GM12864 (cell line): Measurements from ENCODE around the gene CCDC141.
"Not testable (repeated sequence)": the region's sequence is repeated elsewhere in the genome, so short reads cannot be mapped to it uniquely, and the experiment has no call there.

ENCODE experiments used
- DNase-seq: peaks from one replicate; pipeline ENCODE4 v3.0.0-alpha.2; 2011; ENCODE audit warnings: low read depth
- H3K4me3 ChIP-seq: 2 replicates; pipeline ENCODE4 v1.5.1; 2011; ENCODE audit warnings: mild to moderate bottlenecking, low read depth, low read length, control low read depth
- CTCF ChIP-seq: IDR thresholded peaks from 2 replicates; pipeline ENCODE4 v1.5.1; 2011; ENCODE audit warnings: low read depth, mild to moderate bottlenecking, moderate library complexity, low read length, control low read depth, inconsistent platforms; ENCODE audit errors: missing control alignments

The CCDC141 gene

GRCh38 chr2:179059026-179059700, 9.2 kb upstream of the CCDC141 start:
- no peak for TF ChIP-seq CTCF
- no peak for DNase-seq
- H3K4me3 ChIP-seq: no peak overlapping the region

GRCh38 chr2:179057737-179058136, 7.8 kb upstream of the CCDC141 start:
- TF ChIP-seq CTCF: no peak
- no peak for DNase-seq
- no peak overlapping the region for H3K4me3 ChIP-seq

- not testable (repeated sequence) for DNase-seq, H3K4me3 ChIP-seq
Measured at GRCh38 chr2:179053568-179053967, 3.6 kb upstream of the CCDC141 start.

- H3K4me3 ChIP-seq: no peak overlapping the region
- no peak for TF ChIP-seq CTCF
- no peak for DNase-seq
Measured at GRCh38 chr2:179051250-179051649, 1.3 kb upstream of the CCDC141 start.

- no peak for TF ChIP-seq CTCF
- DNase-seq: no peak
- H3K4me3 ChIP-seq: no peak overlapping the region
Measured at GRCh38 chr2:179050755-179051154, 818 bp upstream of the CCDC141 start.

- no peak for TF ChIP-seq CTCF
- peak overlapping the region; percentile 68 for H3K4me3 ChIP-seq
- no peak for DNase-seq
Measured at GRCh38 chr2:179049203-179049545, 763 bp downstream of the CCDC141 start.

- no peak for TF ChIP-seq CTCF
- H3K4me3 ChIP-seq: no peak overlapping the region; the same call in 1 of the 2 replicates
- no peak for DNase-seq
Measured at GRCh38 chr2:179048099-179048498, 1.8 kb downstream of the CCDC141 start.

- DNase-seq, H3K4me3 ChIP-seq: not testable (repeated sequence)
Measured at GRCh38 chr2:179045602-179046001, 4.3 kb downstream of the CCDC141 start.
